ENCODE data around the gene LAMA1.

Gene LAMA1

GRCh38 chr18:7062811-7063210 is 54.8 kb downstream of the LAMA1 start:
- TF ChIP-seq, protein P1, sequence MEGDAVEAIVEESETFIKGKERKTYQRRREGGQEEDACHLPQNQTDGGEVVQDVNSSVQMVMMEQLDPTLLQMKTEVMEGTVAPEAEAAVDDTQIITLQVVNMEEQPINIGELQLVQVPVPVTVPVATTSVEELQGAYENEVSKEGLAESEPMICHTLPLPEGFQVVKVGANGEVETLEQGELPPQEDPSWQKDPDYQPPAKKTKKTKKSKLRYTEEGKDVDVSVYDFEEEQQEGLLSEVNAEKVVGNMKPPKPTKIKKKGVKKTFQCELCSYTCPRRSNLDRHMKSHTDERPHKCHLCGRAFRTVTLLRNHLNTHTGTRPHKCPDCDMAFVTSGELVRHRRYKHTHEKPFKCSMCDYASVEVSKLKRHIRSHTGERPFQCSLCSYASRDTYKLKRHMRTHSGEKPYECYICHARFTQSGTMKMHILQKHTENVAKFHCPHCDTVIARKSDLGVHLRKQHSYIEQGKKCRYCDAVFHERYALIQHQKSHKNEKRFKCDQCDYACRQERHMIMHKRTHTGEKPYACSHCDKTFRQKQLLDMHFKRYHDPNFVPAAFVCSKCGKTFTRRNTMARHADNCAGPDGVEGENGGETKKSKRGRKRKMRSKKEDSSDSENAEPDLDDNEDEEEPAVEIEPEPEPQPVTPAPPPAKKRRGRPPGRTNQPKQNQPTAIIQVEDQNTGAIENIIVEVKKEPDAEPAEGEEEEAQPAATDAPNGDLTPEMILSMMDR (conservative IDR thresholded peaks at IDR 0.05; ENCODE audit: low read depth), result no peak
- no peak overlapping the region for H3K27ac ChIP-seq
- POLR2A ChIA-PET (ENCODE audit: low non-redundant PET), result no interaction called here
- CTCF ChIA-PET, result interaction anchor here (0.5 kb wide), 1 partner anchor 883 kb away, joined by 3 read pairs; no protein-coding TSS in a partner anchor
- DNase-seq (ENCODE audit: low spot score), result no peak

- no peak overlapping the region for H3K27ac ChIP-seq
- CTCF ChIA-PET, result no interaction called here
- TF ChIP-seq, protein P1 (conservative IDR thresholded peaks at IDR 0.05; ENCODE audit: low read depth), result no peak
- POLR2A ChIA-PET (ENCODE audit: low non-redundant PET), result no interaction called here
- DNase-seq (ENCODE audit: low spot score), result no peak
These were observed 55.4 kb downstream of the LAMA1 start for GRCh38 chr18:7062236-7062635.

- POLR2A ChIA-PET (ENCODE audit: low non-redundant PET), result no interaction called here
These were observed 58.3 kb downstream of the LAMA1 start for GRCh38 chr18:7059276-7059675.

DNA sequence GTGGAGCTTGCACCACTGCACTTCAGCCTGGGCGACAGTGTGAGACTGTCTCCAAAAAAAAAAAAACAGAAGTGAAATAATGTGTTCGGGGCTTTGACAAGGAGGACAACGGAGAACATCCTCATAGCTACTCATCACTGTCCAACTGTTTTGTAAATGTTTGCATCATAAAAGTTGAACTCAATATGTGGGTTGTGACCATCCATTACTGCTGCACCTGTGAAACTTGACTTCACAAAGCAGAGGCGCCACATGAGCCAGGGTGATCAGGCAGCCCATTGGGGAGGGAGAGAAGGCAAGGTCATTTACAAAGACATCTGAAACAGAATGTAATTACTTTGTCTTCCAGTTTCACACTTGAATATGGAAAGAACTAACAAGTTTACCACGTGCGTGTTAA is 61.6 kb downstream of the LAMA1 start:
- no peak overlapping the region for H3K27ac ChIP-seq
- TF ChIP-seq, protein P1 (conservative IDR thresholded peaks at IDR 0.05; ENCODE audit: low read depth), result no peak
- ChIA-PET CTCF (no interaction called here), POLR2A (ENCODE audit: low non-redundant PET) (no interaction called here)
- no peak for DNase-seq (ENCODE audit: low spot score)

More at GRCh38 chr18:7059276-7059675, 58.3 kb downstream of the LAMA1 start:
- TF ChIP-seq, protein P1 (conservative IDR thresholded peaks at IDR 0.05; ENCODE audit: low read depth), result no peak
- DNase-seq (ENCODE audit: low spot score), result no peak
- no peak overlapping the region for H3K27ac ChIP-seq
- CTCF ChIA-PET, result no interaction called here

DNA sequence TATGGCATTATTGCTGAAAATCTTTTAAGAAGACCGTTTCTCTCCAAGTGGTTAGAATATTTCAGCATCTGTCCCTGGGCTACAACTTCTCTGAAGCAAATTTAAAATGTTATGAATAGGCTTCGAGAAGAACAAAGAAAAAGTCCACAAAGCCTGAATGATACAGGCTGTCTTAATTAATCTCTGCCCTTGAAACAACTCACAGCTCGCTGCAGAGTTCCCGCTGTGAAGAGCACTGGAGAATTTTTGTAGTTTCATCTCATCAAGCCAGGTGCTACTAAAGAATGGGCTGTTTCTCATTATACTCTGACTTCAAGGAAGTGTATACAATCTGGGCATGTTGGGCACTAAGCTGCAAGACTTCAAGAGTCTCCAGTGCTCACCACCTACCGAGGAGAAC is 67.6 kb downstream of the LAMA1 start:
- DNase-seq (ENCODE audit: low spot score), result no peak
- CTCF ChIA-PET, result no interaction called here
- POLR2A ChIA-PET (ENCODE audit: low non-redundant PET), result no interaction called here
- H3K27ac ChIP-seq, result no peak overlapping the region
- TF ChIP-seq, protein P1 (conservative IDR thresholded peaks at IDR 0.05; ENCODE audit: low read depth), result no peak

GRCh38 chr18:7048081-7048480 is 69.5 kb downstream of the LAMA1 start:
- ChIA-PET POLR2A (ENCODE audit: low non-redundant PET) (no interaction called here), CTCF (no interaction called here)
- no peak for DNase-seq (ENCODE audit: low spot score)
- H3K27ac ChIP-seq, result no peak overlapping the region
- TF ChIP-seq, protein P1 (conservative IDR thresholded peaks at IDR 0.05; ENCODE audit: low read depth), result no peak

GRCh38 chr18:7047336-7047735 is 70.3 kb downstream of the LAMA1 start:
- TF ChIP-seq, protein P1 (conservative IDR thresholded peaks at IDR 0.05; ENCODE audit: low read depth), result no peak
- ChIA-PET CTCF (no interaction called here), POLR2A (ENCODE audit: low non-redundant PET) (no interaction called here)
- DNase-seq (ENCODE audit: low spot score), result no peak
- H3K27ac ChIP-seq, result no peak overlapping the region

Measured in RWPE1 (cell line).